ENCODE results near the gene DPH1.

Gene DPH1

DNA sequence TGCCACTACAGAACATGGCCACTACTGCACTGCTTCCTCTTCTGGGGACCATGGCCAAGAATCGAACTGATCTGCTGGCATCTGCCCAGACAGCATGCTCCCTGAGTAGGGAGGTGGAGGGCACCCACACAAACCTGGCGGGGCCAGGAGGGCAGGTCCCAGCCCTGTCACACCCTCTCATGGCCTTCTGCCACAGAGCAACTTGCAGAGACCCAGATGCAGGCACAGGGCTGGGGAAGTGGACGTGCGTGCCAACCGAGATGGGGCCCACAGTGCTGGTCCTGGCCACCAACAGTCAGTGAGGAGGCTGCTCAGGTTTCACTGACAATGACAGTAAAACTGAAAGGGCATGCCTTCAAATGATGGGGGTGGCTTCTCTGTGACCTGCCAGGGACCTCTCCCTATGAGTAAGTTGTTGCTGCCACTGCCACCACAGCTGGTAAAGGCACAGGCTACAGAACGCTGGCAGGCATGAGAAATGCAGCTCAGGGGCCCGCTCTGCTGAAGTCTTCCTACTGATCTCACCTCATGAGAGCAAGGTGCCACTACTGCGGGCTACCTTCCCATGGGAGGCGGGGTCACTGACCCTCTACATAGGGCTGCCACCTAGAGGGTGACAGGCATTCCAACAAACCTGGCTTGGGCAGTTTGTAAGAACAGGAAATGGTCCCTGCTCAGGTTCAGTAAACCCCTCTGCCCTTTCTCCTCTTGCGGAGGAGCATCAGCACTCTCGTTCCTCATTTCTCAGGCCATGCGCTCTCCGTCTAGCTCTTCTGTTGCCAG lies 40.5 kb downstream of the DPH1 start:
- Histone ChIP-seq H3K79me2 (ENCODE audit: insufficient read depth, low read length) (no peaks in the 10 kb centered on the region), H3K9me2 (replicated peaks; ENCODE audit: low read depth, low read length) (no peaks in the 10 kb centered on the region), H3K9ac (ENCODE audit: low read depth, low read length, poor library complexity, severe bottlenecking) (no peak overlapping the region), H3K36me3 (ENCODE audit: insufficient read depth, low read length) (peaks cover 77% of the 10 kb centered on the region; the same call in 1 of the 2 replicates), H3K4me2 (ENCODE audit: low read depth, low read length, poor library complexity, severe bottlenecking) (no peak overlapping the region), H4K20me1 (ENCODE audit: insufficient read depth, low read length, poor library complexity, severe bottlenecking) (no peaks in the 10 kb centered on the region), H3F3A (ENCODE audit: low read depth) (no peaks in the 10 kb centered on the region), H3K9me3 (ENCODE audit: insufficient read depth, low read depth, low read length) (no peaks in the 10 kb centered on the region), H3K4me3 (ENCODE audit: low read length, poor library complexity, severe bottlenecking) (no peak overlapping the region), H2AFZ (ENCODE audit: low read length) (no peak overlapping the region), H3K4me1 (ENCODE audit: insufficient read depth, low read length, poor library complexity, severe bottlenecking) (no peaks in the 10 kb centered on the region), H3K27me3 (ENCODE audit: insufficient read depth, low read length, poor library complexity, severe bottlenecking) (no peaks in the 10 kb centered on the region)
- no peak for TF ChIP-seq EZH2phosphoT487 (IDR thresholded peaks at IDR 0.05; ENCODE audit: borderline replicate concordance)
- TF ChIP-seq, protein P1, sequence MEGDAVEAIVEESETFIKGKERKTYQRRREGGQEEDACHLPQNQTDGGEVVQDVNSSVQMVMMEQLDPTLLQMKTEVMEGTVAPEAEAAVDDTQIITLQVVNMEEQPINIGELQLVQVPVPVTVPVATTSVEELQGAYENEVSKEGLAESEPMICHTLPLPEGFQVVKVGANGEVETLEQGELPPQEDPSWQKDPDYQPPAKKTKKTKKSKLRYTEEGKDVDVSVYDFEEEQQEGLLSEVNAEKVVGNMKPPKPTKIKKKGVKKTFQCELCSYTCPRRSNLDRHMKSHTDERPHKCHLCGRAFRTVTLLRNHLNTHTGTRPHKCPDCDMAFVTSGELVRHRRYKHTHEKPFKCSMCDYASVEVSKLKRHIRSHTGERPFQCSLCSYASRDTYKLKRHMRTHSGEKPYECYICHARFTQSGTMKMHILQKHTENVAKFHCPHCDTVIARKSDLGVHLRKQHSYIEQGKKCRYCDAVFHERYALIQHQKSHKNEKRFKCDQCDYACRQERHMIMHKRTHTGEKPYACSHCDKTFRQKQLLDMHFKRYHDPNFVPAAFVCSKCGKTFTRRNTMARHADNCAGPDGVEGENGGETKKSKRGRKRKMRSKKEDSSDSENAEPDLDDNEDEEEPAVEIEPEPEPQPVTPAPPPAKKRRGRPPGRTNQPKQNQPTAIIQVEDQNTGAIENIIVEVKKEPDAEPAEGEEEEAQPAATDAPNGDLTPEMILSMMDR (conservative IDR thresholded peaks at IDR 0.05; ENCODE audit: low read length), result no peak

DNA sequence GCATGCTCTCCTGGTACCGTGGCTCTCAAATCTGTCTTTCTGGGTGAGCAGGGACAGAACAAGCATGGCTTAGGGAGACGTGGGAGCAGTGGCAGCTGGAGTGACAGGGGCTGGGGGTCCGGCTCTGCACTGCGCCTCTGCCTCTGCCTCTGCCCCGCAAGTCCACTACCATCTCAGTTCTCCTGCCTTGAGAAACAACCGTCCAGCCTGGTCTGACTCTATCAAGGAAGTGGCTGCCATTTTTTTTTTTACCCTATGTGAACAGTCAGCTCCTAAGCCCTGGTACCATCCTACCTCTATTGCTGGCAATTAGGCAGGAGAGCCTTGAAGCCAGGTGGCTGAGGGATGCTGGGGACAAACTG lies 41.1 kb downstream of the DPH1 start:
- no peaks in the 10 kb centered on the region for H3K27me3 ChIP-seq (ENCODE audit: insufficient read depth, low read length, poor library complexity, severe bottlenecking)
- H3K9ac ChIP-seq (ENCODE audit: low read depth, low read length, poor library complexity, severe bottlenecking), result no peak overlapping the region
- H3K4me1 ChIP-seq (ENCODE audit: insufficient read depth, low read length, poor library complexity, severe bottlenecking), result no peaks in the 10 kb centered on the region
- TF ChIP-seq, protein P1 (conservative IDR thresholded peaks at IDR 0.05; ENCODE audit: low read length), result no peak
- TF ChIP-seq EZH2phosphoT487 (IDR thresholded peaks at IDR 0.05; ENCODE audit: borderline replicate concordance), result no peak
- no peaks in the 10 kb centered on the region for H3F3A ChIP-seq (ENCODE audit: low read depth)
- H3K9me3 ChIP-seq (ENCODE audit: insufficient read depth, low read depth, low read length), result no peaks in the 10 kb centered on the region
- H4K20me1 ChIP-seq (ENCODE audit: insufficient read depth, low read length, poor library complexity, severe bottlenecking), result no peaks in the 10 kb centered on the region
- no peak overlapping the region for H3K4me3 ChIP-seq (ENCODE audit: low read length, poor library complexity, severe bottlenecking)
- peaks cover 74% of the 10 kb centered on the region; the same call in 1 of the 2 replicates for H3K36me3 ChIP-seq (ENCODE audit: insufficient read depth, low read length)
- H3K9me2 ChIP-seq (replicated peaks; ENCODE audit: low read depth, low read length), result no peaks in the 10 kb centered on the region
- H3K79me2 ChIP-seq (ENCODE audit: insufficient read depth, low read length), result no peaks in the 10 kb centered on the region
- H2AFZ ChIP-seq (ENCODE audit: low read length), result no peak overlapping the region
- H3K4me2 ChIP-seq (ENCODE audit: low read depth, low read length, poor library complexity, severe bottlenecking), result no peak overlapping the region

DNA sequence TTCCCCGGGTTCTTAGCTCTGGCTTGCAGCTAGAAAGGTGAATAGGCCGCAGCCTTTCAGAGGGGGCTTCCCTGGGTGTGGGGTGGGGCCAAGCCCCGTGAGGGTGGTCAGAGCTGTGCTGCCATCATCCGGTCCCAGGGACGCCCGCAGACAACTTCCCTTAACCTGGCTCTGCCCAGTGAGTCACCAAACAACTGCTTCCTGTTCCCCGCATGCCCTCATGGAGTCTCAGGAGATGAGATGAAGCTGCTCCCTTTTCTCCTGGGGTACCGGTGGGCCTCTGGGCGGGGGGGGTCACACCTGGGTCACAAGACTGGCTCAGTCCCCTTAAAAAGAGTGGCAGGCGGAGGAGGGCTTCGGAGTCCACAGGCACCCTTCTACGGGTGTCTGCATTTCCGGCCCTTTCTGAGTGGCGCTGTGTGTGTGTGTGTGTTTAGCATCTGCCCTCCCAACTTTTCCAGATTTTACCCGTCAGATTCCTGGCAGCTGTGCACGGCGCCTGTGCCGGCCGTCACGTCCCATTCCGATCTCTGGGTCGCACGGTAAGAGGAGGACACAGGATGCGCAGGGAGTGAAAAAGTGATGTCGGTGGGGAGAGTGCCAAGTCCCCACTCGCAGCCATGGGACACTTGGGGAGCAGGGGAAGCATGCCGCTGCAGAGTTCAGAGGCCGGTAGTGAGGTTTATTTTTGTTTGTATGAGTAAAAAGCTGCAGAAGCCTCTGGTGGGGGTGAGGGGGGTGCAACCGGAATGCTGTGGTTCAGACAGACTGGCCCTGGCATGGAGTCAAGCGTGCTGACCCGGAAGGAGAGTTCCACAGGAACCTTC lies 41.7 kb downstream of the DPH1 start:
- Histone ChIP-seq H3K4me3 (ENCODE audit: low read length, poor library complexity, severe bottlenecking) (no peak overlapping the region), H4K20me1 (ENCODE audit: insufficient read depth, low read length, poor library complexity, severe bottlenecking) (no peaks in the 10 kb centered on the region), H3K4me2 (ENCODE audit: low read depth, low read length, poor library complexity, severe bottlenecking) (no peak overlapping the region), H2AFZ (ENCODE audit: low read length) (no peak overlapping the region), H3K27me3 (ENCODE audit: insufficient read depth, low read length, poor library complexity, severe bottlenecking) (no peaks in the 10 kb centered on the region), H3K9ac (ENCODE audit: low read depth, low read length, poor library complexity, severe bottlenecking) (no peak overlapping the region), H3K9me2 (replicated peaks; ENCODE audit: low read depth, low read length) (no peaks in the 10 kb centered on the region), H3K79me2 (ENCODE audit: insufficient read depth, low read length) (no peaks in the 10 kb centered on the region), H3F3A (ENCODE audit: low read depth) (no peaks in the 10 kb centered on the region), H3K4me1 (ENCODE audit: insufficient read depth, low read length, poor library complexity, severe bottlenecking) (no peaks in the 10 kb centered on the region), H3K9me3 (ENCODE audit: insufficient read depth, low read depth, low read length) (no peaks in the 10 kb centered on the region), H3K36me3 (ENCODE audit: insufficient read depth, low read length) (peaks cover 74% of the 10 kb centered on the region; the same call in 1 of the 2 replicates)
- TF ChIP-seq, protein P1 (conservative IDR thresholded peaks at IDR 0.05; ENCODE audit: low read length), result no peak
- TF ChIP-seq EZH2phosphoT487 (IDR thresholded peaks at IDR 0.05; ENCODE audit: borderline replicate concordance), result no peak
